ENCODE results near the gene MSMP.

DNA sequence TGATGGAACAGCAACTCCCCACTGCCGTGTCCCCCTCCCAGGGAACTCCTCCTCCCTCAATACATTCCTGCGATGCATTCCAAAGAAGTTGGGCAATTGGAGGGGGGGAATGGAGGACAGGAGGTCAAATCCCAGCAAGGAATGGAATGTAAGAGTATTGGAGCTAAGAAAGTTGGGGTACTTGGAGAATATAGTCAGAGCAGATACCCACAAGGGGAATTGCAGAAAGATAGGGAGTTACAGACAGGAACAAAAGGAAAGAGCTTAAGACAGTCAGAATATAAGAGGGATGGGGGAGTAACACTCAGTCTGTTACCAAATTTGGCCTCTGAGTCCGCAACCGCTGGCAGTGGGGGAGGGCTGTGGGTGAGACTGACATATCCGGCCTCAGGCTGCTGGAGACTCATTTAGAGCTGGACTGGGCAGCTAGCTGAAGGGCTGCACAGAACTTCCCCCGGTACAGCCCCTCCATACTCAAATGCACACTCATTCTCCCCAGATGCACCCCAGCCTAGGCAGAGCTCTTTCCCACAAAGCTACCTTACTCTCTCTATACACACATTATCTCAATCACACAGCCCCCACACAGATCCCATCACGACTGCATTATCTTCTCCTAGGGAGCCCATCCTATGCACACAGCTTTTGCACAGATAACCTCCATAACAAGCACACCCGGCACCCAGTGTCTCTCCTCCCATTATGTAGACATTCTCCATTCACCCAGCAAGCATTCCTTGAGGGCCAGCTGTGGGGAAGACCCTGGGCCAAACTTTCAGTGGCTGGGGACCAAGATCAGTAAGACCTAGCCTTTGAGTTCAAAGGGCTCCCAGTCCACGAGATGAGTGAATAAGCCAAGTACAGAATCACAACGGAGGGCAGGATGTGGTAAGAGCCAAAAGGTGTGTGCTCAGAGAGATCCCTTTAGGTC, 25.8 kb downstream of the MSMP start:
- TF ChIP-seq, protein P1, sequence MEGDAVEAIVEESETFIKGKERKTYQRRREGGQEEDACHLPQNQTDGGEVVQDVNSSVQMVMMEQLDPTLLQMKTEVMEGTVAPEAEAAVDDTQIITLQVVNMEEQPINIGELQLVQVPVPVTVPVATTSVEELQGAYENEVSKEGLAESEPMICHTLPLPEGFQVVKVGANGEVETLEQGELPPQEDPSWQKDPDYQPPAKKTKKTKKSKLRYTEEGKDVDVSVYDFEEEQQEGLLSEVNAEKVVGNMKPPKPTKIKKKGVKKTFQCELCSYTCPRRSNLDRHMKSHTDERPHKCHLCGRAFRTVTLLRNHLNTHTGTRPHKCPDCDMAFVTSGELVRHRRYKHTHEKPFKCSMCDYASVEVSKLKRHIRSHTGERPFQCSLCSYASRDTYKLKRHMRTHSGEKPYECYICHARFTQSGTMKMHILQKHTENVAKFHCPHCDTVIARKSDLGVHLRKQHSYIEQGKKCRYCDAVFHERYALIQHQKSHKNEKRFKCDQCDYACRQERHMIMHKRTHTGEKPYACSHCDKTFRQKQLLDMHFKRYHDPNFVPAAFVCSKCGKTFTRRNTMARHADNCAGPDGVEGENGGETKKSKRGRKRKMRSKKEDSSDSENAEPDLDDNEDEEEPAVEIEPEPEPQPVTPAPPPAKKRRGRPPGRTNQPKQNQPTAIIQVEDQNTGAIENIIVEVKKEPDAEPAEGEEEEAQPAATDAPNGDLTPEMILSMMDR (IDR thresholded peaks at IDR 0.05): no peak
- TF ChIP-seq POLR2A (IDR thresholded peaks at IDR 0.05) (peak; percentile 71), POLR2AphosphoS5 (IDR thresholded peaks at IDR 0.05) (peak; percentile 66 to 87 (median 82))
